ENCODE data around the gene SNX8. TPM values are rescaled to one million over a fixed set of nuclear protein-coding genes. Genes with fewer than 3 reads are reported as not detected.

SNX8 gene
- total and polyA plus RNA-seq, 9 of the 15 experiments (the other 6 are each of a cell fraction or from before 2014, with no cell fraction given) = 2.7 to 51.6 (median 16.9) TPM

DNA sequence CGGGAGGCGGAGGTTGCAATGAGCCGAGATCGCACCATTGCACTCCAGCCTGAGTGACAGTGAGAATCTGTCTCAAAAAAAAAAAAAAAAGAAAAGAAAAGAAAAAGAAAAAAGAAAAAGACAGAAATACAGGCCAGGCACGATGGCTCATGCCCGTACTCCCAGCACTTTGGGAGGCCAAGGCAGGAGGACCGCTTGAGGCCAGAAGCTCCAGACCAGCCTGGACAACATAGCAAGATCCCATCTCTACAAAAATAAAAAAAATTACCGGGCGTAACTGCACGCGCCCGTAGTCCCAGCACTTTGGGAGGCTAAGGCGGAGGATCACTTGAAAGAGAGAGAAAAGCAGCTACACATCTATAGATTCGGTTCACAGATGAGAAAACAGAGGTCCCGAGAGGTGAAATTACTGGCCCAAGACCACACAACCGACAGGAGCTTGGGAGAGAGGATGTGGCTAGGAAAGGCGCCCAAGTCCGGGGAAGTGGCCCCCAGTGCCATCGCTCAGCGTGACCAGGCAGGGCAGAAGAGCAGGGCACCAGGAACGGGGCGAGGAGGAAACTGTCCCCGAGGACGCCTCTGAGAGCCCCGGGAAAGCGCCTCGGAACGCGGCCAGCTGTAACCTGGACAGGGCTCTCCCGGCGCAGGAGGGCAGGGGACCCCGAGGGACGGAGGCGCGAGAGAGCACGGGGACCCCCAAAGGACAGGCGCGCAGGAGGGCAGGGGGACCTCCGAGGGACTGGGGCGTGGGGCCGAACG is 612 bp downstream of the SNX8 start (continued):
- no peak for TF ChIP-seq ZNF212 (CRISPR knock-in tag; IDR thresholded peaks at IDR 0.05)
- no peak for TF ChIP-seq KAT8 (IDR thresholded peaks at IDR 0.05; ENCODE audit: low read depth)
- TF ChIP-seq, protein P1, sequence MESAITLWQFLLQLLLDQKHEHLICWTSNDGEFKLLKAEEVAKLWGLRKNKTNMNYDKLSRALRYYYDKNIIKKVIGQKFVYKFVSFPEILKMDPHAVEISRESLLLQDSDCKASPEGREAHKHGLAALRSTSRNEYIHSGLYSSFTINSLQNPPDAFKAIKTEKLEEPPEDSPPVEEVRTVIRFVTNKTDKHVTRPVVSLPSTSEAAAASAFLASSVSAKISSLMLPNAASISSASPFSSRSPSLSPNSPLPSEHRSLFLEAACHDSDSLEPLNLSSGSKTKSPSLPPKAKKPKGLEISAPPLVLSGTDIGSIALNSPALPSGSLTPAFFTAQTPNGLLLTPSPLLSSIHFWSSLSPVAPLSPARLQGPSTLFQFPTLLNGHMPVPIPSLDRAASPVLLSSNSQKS (CRISPR knock-in tag; IDR thresholded peaks at IDR 0.05) = no peak
- no peak for TF ChIP-seq PHF20 (IDR thresholded peaks at IDR 0.05; ENCODE audit: partially characterized antibody)
- TF ChIP-seq, protein P2, sequence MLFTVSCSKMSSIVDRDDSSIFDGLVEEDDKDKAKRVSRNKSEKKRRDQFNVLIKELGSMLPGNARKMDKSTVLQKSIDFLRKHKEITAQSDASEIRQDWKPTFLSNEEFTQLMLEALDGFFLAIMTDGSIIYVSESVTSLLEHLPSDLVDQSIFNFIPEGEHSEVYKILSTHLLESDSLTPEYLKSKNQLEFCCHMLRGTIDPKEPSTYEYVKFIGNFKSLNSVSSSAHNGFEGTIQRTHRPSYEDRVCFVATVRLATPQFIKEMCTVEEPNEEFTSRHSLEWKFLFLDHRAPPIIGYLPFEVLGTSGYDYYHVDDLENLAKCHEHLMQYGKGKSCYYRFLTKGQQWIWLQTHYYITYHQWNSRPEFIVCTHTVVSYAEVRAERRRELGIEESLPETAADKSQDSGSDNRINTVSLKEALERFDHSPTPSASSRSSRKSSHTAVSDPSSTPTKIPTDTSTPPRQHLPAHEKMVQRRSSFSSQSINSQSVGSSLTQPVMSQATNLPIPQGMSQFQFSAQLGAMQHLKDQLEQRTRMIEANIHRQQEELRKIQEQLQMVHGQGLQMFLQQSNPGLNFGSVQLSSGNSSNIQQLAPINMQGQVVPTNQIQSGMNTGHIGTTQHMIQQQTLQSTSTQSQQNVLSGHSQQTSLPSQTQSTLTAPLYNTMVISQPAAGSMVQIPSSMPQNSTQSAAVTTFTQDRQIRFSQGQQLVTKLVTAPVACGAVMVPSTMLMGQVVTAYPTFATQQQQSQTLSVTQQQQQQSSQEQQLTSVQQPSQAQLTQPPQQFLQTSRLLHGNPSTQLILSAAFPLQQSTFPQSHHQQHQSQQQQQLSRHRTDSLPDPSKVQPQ (CRISPR knock-in tag; IDR thresholded peaks at IDR 0.05; ENCODE audit: borderline replicate concordance) = no peak
- no peak for TF ChIP-seq ZNF436 (CRISPR knock-in tag; IDR thresholded peaks at IDR 0.05)
- TF ChIP-seq TCF7L2 (IDR thresholded peaks at IDR 0.05; ENCODE audit: low read depth, low read length) = no peak
- TF ChIP-seq, protein P3, sequence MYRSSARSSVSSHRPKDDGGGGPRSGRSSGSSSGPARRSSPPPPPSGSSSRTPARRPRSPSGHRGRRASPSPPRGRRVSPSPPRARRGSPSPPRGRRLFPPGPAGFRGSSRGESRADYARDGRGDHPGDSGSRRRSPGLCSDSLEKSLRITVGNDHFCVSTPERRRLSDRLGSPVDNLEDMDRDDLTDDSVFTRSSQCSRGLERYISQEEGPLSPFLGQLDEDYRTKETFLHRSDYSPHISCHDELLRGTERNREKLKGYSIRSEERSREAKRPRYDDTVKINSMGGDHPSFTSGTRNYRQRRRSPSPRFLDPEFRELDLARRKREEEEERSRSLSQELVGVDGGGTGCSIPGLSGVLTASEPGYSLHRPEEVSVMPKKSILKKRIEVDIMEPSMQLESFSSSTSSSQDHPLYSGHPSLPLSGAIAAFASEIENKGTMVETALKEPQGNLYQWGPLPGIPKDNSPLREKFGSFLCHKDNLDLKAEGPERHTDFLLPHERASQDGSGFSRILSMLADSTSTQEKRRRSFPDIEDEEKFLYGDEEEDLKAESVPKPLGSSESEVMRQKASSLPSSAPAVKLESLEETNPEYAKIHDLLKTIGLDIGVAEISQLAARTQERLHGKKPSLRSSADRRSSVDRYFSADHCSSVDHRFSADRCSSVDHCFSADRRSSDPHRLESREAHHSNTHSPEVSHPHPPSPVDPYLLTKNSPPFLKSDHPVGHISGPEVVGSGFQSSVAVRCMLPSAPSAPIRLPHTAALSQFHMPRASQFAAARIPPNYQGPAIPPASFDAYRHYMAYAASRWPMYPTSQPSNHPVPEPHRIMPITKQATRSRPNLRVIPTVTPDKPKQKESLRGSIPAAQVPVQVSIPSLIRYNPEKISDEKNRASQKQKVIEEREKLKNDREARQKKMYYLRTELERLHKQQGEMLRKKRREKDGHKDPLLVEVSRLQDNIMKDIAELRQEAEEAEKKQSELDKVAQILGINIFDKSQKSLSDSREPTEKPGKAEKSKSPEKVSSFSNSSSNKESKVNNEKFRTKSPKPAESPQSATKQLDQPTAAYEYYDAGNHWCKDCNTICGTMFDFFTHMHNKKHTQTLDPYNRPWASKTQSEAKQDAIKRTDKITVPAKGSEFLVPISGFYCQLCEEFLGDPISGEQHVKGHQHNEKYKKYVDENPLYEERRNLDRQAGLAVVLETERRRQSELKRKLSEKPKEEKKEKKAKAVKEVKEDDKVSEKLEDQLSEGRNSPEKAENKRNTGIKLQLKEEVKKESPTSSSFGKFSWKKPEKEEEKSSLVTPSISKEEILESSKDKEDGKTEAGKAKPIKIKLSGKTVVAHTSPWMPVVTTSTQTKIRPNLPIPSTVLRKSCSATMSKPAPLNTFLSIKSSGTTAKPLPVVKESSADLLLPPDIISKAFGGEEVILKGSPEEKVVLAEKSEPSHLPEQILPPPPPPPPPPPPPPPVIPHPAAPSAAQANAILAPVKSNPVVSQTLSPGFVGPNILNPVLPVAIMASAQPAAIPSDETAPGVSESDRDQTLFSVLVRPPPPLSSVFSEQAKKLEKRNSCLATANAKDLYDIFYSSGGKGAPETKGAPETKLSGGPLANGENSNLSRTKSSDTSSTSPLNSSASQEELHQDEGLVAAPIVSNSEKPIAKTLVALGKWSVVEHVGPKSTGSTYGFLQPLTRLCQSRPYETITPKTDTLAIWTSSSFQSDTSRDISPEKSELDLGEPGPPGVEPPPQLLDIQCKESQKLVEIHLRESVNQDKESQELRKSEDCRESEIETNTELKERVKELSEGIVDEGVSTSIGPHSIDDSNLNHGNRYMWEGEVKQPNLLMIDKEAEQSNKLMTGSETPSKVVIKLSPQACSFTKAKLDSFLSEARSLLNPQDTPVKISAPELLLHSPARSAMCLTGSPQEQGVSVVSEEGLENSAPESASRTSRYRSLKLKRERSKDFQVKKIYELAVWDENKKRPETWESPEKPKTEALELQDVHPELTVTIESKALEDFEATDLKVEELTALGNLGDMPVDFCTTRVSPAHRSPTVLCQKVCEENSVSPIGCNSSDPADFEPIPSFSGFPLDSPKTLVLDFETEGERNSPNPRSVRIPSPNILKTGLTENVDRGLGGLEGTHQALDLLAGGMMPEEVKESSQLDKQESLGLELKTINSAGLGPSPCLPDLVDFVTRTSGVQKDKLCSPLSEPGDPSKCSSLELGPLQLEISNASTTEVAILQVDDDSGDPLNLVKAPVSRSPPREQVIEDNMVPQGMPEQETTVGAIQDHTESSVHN (IDR thresholded peaks at IDR 0.05; ENCODE audit: borderline replicate concordance in 1 of 2, low read depth in 1 of 2) = no peak
- TF ChIP-seq BMI1 (IDR thresholded peaks at IDR 0.05; ENCODE audit: low read length) = no peak
- no peak for TF ChIP-seq RNF219 (CRISPR knock-in tag; IDR thresholded peaks at IDR 0.05)
- no peak for TF ChIP-seq RUNX1 (IDR thresholded peaks at IDR 0.05; ENCODE audit: low read depth)
- no peak for TF ChIP-seq ZNF696 (CRISPR knock-in tag; conservative IDR thresholded peaks at IDR 0.05)
- TF ChIP-seq ZFX (CRISPR knock-in tag; IDR thresholded peaks at IDR 0.05) = peak; percentile 35; the same call in 1 of the 2 replicates

Data from K562 (cell line).